ENCODE data around the gene DNAH3. TPM values are rescaled to one million over a fixed set of nuclear protein-coding genes. Genes with fewer than 3 reads are reported as not detected.

Gene DNAH3
- total RNA-seq, 1 experiment from 2014 or later, result 0.24 TPM

- Mint-ChIP-seq H3K4me1 (no peaks in the 10 kb centered on the region), H3K27me3 (ENCODE audit: low read depth) (peaks cover 1% of the 10 kb centered on the region; the same call in 1 of the 2 replicates), H3K27ac (no peak overlapping the region; a peak in 1 of 7 replicates), H3K36me3 (ENCODE audit: insufficient read depth in 1 of 3, low read depth in 3 of 3) (peaks cover 0 to 3% (median 0%) of the 10 kb centered on the region in 3 experiments; a peak in 1 of 7 replicates), H3K4me3 (no peak overlapping the region), H3K9me3 (no peaks in the 10 kb centered on the region)
- Histone ChIP-seq H2BK120ac (ENCODE audit: low read depth, low read length, poor library complexity, severe bottlenecking) (no peak overlapping the region), H2BK5ac (ENCODE audit: insufficient read length, low read length) (no peak overlapping the region), H3K23ac (ENCODE audit: insufficient read length, low read depth, low read length) (no peak overlapping the region), H2AFZ (ENCODE audit: low read length) (no peak overlapping the region), H3K27ac (ENCODE audit: insufficient read length, low read depth, low read length) (no peak overlapping the region), H3K23me2 (ENCODE audit: insufficient read length, low read depth, low read length, poor library complexity, severe bottlenecking) (no peaks in the 10 kb centered on the region), H2BK15ac (ENCODE audit: low read depth, low read length) (no peak overlapping the region), H3K9me3 (ENCODE audit: control insufficient read depth, low read depth, low read length) (no peaks in the 10 kb centered on the region), H4K8ac (replicated peaks; ENCODE audit: insufficient read length, low read depth, low read length) (no peak overlapping the region), H3T11ph (ENCODE audit: low read length) (no peak overlapping the region), H3K79me2 (ENCODE audit: insufficient read depth, low read length) (no peaks in the 10 kb centered on the region), H3K18ac (ENCODE audit: insufficient read length, low read depth, low read length) (no peak overlapping the region), H3K56ac (ENCODE audit: insufficient read length, low read depth, low read length) (no peak overlapping the region), H2BK12ac (ENCODE audit: insufficient read length, low read depth, low read length) (no peak overlapping the region), H4K5ac (ENCODE audit: insufficient read length, low read depth, low read length) (no peak overlapping the region), H2BK20ac (ENCODE audit: low read depth, low read length, poor library complexity, severe bottlenecking) (no peak overlapping the region), H4K91ac (ENCODE audit: insufficient read length, low read depth, low read length) (no peak overlapping the region), H3K4me1 (ENCODE audit: insufficient read depth, low read length) (no peaks in the 10 kb centered on the region), H3K79me1 (ENCODE audit: insufficient read depth, low read depth, low read length, poor library complexity, severe bottlenecking) (no peaks in the 10 kb centered on the region), H4K20me1 (ENCODE audit: control insufficient read depth, insufficient read depth, insufficient read length) (no peaks in the 10 kb centered on the region), H3K4me2 (ENCODE audit: insufficient read depth, insufficient read length, low read length) (no peak overlapping the region), H3K9ac (ENCODE audit: extremely low read depth, insufficient read length, low read length) (no peak overlapping the region), H3K27me3 (ENCODE audit: insufficient read depth, low read length) (no peaks in the 10 kb centered on the region), H2AK5ac (ENCODE audit: insufficient read length, low read length) (no peak overlapping the region), H3K14ac (ENCODE audit: insufficient read depth, low read length) (no peak overlapping the region), H3K4ac (ENCODE audit: low read depth, low read length) (no peak overlapping the region)
- DNase-seq, result no peak
- TF ChIP-seq CTCF (conservative IDR thresholded peaks at IDR 0.05), result no peak
- WGBS (ENCODE audit: extremely low coverage, insufficient read length, low lambda C conversion rate), result no CpG with 5 or more reads among the region's 5 CpGs
Observed at GRCh38 chr16:20960899-20961298, 189.7 kb downstream of the DNAH3 start.

Measured in H9 (cell line).